DND-41 (cell line): ENCODE results near the gene KDM5A.
"Not testable (repeated sequence)": the region's sequence is repeated elsewhere in the genome, so short reads cannot be mapped to it uniquely, and the experiment has no call there.

Source experiments
- ATAC-seq: fragments of 200-7000 bp; cut with Tn5 transposase; 3 replicates; pipeline ENCODE4 v1.9.1; 2021; ENCODE audit warnings: low read depth; ENCODE audit not compliant: insufficient read depth
- DNase-seq: peaks from one replicate; pipeline ENCODE4 v3.0.0-alpha.2; 2020
- H2AFZ ChIP-seq: 2 replicates; pipeline ENCODE4 v1.6.0; 2012; ENCODE audit warnings: low read depth, low read length
- H3K27ac ChIP-seq: 2 replicates; pipeline ENCODE4 v1.5.1; 2012; ENCODE audit warnings: low read length, inconsistent platforms
- H3K27me3 ChIP-seq: fragments of 200-600 bp; sonication (generic); 2 replicates; pipeline ENCODE4 v1.6.0; 2012; ENCODE audit warnings: low read length, mild to moderate bottlenecking, inconsistent platforms; ENCODE audit not compliant: insufficient read depth, poor library complexity
- H3K36me3 ChIP-seq: 2 replicates; pipeline ENCODE4 v1.5.1; 2012; ENCODE audit warnings: low read length, inconsistent platforms; ENCODE audit not compliant: insufficient read depth
- H3K4me1 ChIP-seq: 2 replicates; pipeline ENCODE4 v1.5.1; 2012; ENCODE audit warnings: mild to moderate bottlenecking, low read length; ENCODE audit not compliant: insufficient read depth
- H3K4me2 ChIP-seq: 2 replicates; pipeline ENCODE4 v1.6.0; 2012; ENCODE audit warnings: mild to moderate bottlenecking, moderate library complexity, low read length, inconsistent platforms; ENCODE audit not compliant: insufficient read depth
- H3K4me3 ChIP-seq, 2 experiments: fragments of 200-600 bp in 1 of 2; shearing (Covaris generic) in 1 of 2; 2 replicates each; pipeline ENCODE4 v1.5.1; 2012 to 2016; ENCODE audit warnings: inconsistent platforms in 2 of 2, low read length in 2 of 2, mild to moderate bottlenecking in 2 of 2, low read depth in 1 of 2, moderate library complexity in 1 of 2
- H3K79me2 ChIP-seq: 2 replicates; pipeline ENCODE4 v1.6.0; 2012; ENCODE audit warnings: low read length, inconsistent platforms; ENCODE audit not compliant: insufficient read depth
- H3K9ac ChIP-seq: 2 replicates; pipeline ENCODE4 v1.6.0; 2012; ENCODE audit warnings: low read depth, mild to moderate bottlenecking, inconsistent platforms, low read length, moderate library complexity
- H3K9me3 ChIP-seq: 2 replicates; pipeline ENCODE4 v1.5.1; 2012; ENCODE audit warnings: low read length, moderate library complexity, mild to moderate bottlenecking, inconsistent platforms; ENCODE audit not compliant: insufficient read depth, severe bottlenecking
- H4K20me1 ChIP-seq: 2 replicates; pipeline ENCODE4 v1.6.0; 2012; ENCODE audit warnings: low read length; ENCODE audit not compliant: insufficient read depth
- EZH2 ChIP-seq: IDR thresholded peaks from 3 replicates; pipeline ENCODE4 v1.6.1; 2012; ENCODE audit warnings: borderline replicate concordance, low read depth, mild to moderate bottlenecking, moderate library complexity, low read length, inconsistent platforms; ENCODE audit not compliant: severe bottlenecking
- TF ChIP-seq, protein P1 (sequence below): IDR thresholded peaks from 2 replicates; pipeline ENCODE4 v1.5.1; 2012; ENCODE audit warnings: borderline replicate concordance, low read length, moderate library complexity, mild to moderate bottlenecking; ENCODE audit not compliant: poor library complexity, severe bottlenecking; ENCODE audit errors: extremely low read depth

The KDM5A gene

DNA sequence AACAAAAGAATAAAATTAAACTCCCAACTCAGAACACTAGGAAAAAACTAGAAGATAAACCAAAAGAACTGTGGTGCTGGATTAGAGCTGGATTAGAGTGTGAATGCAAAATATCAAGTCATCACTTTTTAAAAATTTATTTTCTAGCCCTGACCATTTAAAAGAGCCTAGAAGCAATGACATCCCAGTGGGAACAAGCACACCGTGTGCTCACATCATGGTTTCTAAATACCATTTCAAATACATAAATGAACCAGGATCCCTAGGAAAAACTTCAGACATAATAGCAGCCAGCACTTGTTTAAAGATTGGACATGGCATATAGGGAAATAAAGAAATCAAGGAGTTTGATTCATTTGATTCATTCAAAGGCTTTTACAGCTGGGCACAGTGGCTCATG is 30.0 kb downstream of the KDM5A start:
- ATAC-seq (no peak), DNase-seq (no peak)
- H3K9ac ChIP-seq: no peak overlapping the region
- H3K4me1 ChIP-seq: no peaks in the 10 kb centered on the region
- TF ChIP-seq, protein P1, sequence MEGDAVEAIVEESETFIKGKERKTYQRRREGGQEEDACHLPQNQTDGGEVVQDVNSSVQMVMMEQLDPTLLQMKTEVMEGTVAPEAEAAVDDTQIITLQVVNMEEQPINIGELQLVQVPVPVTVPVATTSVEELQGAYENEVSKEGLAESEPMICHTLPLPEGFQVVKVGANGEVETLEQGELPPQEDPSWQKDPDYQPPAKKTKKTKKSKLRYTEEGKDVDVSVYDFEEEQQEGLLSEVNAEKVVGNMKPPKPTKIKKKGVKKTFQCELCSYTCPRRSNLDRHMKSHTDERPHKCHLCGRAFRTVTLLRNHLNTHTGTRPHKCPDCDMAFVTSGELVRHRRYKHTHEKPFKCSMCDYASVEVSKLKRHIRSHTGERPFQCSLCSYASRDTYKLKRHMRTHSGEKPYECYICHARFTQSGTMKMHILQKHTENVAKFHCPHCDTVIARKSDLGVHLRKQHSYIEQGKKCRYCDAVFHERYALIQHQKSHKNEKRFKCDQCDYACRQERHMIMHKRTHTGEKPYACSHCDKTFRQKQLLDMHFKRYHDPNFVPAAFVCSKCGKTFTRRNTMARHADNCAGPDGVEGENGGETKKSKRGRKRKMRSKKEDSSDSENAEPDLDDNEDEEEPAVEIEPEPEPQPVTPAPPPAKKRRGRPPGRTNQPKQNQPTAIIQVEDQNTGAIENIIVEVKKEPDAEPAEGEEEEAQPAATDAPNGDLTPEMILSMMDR: no peak
- no peak for TF ChIP-seq EZH2
- peaks cover 51% of the 10 kb centered on the region for H3K79me2 ChIP-seq
- H3K27me3 ChIP-seq: no peaks in the 10 kb centered on the region
- H3K4me3 ChIP-seq: no peak overlapping the region
- peaks cover 92% of the 10 kb centered on the region for H3K36me3 ChIP-seq
- no peaks in the 10 kb centered on the region for H3K9me3 ChIP-seq
- no peak overlapping the region for H2AFZ ChIP-seq
- H4K20me1 ChIP-seq: peaks cover 4% of the 10 kb centered on the region
- H3K27ac ChIP-seq: no peak overlapping the region
- no peak overlapping the region for H3K4me2 ChIP-seq

DNA sequence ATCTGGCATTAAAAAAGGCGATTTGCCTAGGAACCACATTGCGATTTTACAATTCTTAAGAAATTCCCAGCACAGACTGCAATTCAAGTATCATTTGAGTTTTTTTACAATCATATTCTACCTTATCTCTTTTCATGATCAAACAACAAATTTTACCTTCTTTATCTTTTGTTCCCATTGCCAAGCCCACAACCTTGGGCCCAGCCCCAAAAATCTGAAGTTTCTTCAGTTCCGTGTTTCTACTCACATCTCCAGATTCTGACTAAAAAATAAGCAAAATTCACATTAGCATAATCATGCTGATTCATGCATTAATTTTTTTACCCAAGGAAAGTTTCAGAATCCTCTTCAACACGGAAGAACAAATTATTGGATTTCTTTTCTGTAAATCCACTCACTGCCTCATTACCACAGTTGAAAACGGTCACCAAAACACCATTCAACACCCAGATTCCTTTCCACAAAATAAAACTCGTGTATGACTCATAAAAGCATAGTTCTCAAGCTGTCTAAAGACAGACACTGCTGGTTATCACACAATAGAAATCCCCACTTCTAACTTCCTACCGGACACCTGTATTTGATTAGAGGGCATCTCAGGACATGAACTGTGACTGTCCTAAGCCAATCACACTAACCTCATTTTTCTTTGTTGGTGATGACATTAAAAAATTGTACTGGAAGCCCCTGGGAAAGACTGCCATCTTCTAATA is 32.7 kb downstream of the KDM5A start:
- H3K27ac ChIP-seq: no peak overlapping the region
- H3K27me3 ChIP-seq: no peaks in the 10 kb centered on the region
- H4K20me1 ChIP-seq: peaks cover 4% of the 10 kb centered on the region
- H3K9me3 ChIP-seq: no peaks in the 10 kb centered on the region
- no peak overlapping the region for H3K4me2 ChIP-seq
- H3K4me1 ChIP-seq: no peaks in the 10 kb centered on the region
- H3K9ac ChIP-seq: no peak overlapping the region
- H3K36me3 ChIP-seq: peaks cover 92% of the 10 kb centered on the region
- no peak for DNase-seq
- H3K79me2 ChIP-seq: peaks cover 41% of the 10 kb centered on the region
- no peak overlapping the region for H3K4me3 ChIP-seq
- ATAC-seq: no peak
- no peak overlapping the region for H2AFZ ChIP-seq
- TF ChIP-seq, protein P1: no peak
- no peak for TF ChIP-seq EZH2

DNA sequence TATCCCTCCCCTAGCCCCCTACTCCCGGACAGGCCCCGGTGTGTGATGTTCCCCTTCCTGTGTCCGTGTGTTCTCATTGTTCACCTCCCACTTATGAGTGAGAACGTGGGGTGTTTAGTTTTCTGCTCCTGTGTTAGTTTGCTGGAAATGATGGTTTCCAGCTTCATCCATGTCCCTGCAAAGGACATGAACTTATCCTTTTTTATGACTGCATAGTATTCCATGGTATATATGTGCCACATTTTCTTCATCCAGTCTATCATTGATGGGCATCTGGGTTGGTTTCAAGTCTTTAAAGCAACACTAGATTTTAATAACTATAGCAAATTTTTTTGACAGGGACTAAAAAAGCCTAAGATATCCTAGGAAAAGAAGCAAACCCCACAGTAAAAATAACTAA is 37.9 kb downstream of the KDM5A start:
- Histone ChIP-seq H3K79me2 (peaks cover 14% of the 10 kb centered on the region; the same call in 1 of the 2 replicates), H3K36me3 (peaks cover 71% of the 10 kb centered on the region)
- H3K9ac ChIP-seq, H3K4me2 ChIP-seq, ATAC-seq, H3K27me3 ChIP-seq, H3K27ac ChIP-seq, H3K9me3 ChIP-seq, H4K20me1 ChIP-seq, H3K4me3 ChIP-seq, DNase-seq, H3K4me1 ChIP-seq, H2AFZ ChIP-seq: not testable (repeated sequence)

DNA sequence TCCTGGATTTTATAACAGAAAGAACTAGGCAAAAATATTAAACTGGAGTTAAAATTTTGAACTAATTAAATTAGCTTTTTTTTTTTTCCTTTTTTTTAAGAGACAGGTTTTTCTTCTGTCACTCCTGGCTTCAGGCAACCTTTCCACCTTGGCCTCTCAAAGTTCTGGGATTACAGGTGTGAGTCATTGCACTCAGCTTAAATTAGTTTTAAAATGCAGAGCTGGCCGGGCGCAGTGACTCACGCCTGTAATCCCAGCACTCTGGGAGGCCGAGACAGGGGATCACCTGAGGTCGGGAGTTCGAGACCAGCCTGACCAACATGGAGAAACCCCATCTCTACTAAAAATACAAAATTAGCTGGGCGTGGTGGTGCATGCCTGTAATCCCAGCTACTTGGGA is 39.5 kb downstream of the KDM5A start:
- H3K9me3 ChIP-seq, ATAC-seq, H4K20me1 ChIP-seq, DNase-seq, H3K4me2 ChIP-seq, H3K4me3 ChIP-seq, H2AFZ ChIP-seq, H3K4me1 ChIP-seq, H3K27ac ChIP-seq, H3K27me3 ChIP-seq, H3K9ac ChIP-seq: not testable (repeated sequence)
- Histone ChIP-seq H3K36me3 (peaks cover 62% of the 10 kb centered on the region), H3K79me2 (peaks cover 15% of the 10 kb centered on the region)

DNA sequence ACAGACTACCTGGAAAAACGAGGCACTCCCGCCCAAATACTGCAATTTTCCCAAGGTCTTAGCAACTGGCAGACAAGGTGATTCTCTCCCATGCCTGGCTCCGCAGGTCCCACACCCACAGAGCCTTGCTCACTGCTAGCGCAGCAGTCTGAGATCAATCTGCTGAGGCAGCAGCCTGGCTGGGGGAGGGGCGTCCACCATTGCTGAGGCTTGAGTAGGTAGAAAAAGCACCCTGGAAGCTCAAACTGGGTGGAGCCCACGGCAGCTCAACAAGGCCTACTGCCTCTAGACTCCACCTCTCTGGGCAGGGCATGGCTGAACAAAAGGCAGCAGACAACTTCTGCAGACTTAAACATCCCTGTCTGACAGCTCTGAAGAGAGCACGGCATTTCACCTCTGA is 46.1 kb downstream of the KDM5A start:
- peaks cover 61% of the 10 kb centered on the region for H3K36me3 ChIP-seq
- not testable (repeated sequence) for ATAC-seq, H3K9ac ChIP-seq, H3K27ac ChIP-seq, H3K4me3 ChIP-seq, H2AFZ ChIP-seq, DNase-seq, H4K20me1 ChIP-seq, H3K9me3 ChIP-seq, H3K4me1 ChIP-seq, H3K4me2 ChIP-seq, H3K27me3 ChIP-seq
- peaks cover 43% of the 10 kb centered on the region for H3K79me2 ChIP-seq
